Mammary epithelial cell (primary cell): ENCODE results near the gene ZNF853.

Source experiments
- CTCF ChIP-seq, 2 donors: IDR thresholded peaks in 1 of 2; conservative IDR thresholded peaks in 1 of 2; 2 replicates each; pipeline ENCODE4 v1.5.1; 2011 to 2012; ENCODE audit warnings: inconsistent platforms in 2 of 2, low read length in 2 of 2, mild to moderate bottlenecking in 2 of 2, control low read depth in 1 of 2, low read depth in 1 of 2; ENCODE audit not compliant: insufficient read depth in 1 of 2; ENCODE audit errors: extremely low read depth in 1 of 2
- EZH2 ChIP-seq: IDR thresholded peaks from 2 replicates; pipeline ENCODE4 v1.6.1; 2012; ENCODE audit warnings: low read length, inconsistent platforms, borderline replicate concordance

- TF ChIP-seq CTCF (conservative IDR thresholded peaks at IDR 0.05 in 1 of 2, IDR thresholded peaks at IDR 0.05 in 1 of 2; ENCODE audit: extremely low read depth in 1 of 2, insufficient read depth in 1 of 2, low read depth in 1 of 2, low read length in 2 of 2), result peak in 1 of 2 donors; percentile 41
- no peak for TF ChIP-seq EZH2
Measured at GRCh38 chr7:6637544-6638229, 22.3 kb downstream of the ZNF853 start.
